ENCODE measurements around the gene CYP27A1.

CYP27A1 gene

DNA sequence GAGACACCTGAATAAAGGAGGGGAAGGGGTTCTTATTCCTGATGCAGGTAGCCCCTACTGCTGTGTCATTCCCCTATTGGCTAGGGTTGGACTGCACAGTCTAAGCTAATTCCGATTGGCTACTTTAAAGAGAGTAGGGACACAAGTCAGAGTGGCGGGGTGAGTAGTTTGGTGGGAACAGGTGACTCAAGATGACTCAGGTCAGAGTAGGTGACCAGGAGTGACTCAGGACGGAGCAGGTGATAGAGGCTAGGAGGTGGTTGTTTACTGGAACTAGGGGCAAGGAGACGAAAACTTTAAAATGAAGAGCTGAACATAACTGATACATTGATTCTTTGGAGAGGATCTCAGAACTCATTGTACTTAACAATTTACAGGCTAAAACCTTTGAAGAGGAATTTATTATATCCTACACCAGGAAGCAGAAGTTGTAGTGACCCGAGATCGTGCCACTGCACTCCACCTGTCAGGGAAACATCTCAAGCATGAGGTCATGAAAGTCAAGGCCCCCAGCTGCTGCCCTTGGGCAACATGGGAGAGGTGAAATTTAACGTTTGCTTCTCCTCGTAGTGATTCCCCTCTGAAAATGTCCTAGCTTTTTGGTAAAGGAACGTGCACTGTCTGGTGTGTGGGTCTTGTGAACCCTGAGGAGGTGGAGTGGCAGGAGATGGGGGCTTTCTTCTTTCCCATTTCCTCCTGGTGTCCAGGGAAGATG, 4.5 kb upstream of the CYP27A1 start:
- TF ChIP-seq, protein P1, sequence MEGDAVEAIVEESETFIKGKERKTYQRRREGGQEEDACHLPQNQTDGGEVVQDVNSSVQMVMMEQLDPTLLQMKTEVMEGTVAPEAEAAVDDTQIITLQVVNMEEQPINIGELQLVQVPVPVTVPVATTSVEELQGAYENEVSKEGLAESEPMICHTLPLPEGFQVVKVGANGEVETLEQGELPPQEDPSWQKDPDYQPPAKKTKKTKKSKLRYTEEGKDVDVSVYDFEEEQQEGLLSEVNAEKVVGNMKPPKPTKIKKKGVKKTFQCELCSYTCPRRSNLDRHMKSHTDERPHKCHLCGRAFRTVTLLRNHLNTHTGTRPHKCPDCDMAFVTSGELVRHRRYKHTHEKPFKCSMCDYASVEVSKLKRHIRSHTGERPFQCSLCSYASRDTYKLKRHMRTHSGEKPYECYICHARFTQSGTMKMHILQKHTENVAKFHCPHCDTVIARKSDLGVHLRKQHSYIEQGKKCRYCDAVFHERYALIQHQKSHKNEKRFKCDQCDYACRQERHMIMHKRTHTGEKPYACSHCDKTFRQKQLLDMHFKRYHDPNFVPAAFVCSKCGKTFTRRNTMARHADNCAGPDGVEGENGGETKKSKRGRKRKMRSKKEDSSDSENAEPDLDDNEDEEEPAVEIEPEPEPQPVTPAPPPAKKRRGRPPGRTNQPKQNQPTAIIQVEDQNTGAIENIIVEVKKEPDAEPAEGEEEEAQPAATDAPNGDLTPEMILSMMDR (IDR thresholded peaks at IDR 0.05; ENCODE audit: insufficient read depth, low read length, poor library complexity, severe bottlenecking), result no peak
- no peaks in the 10 kb centered on the region for H3K36me3 ChIP-seq (ENCODE audit: control insufficient read depth, insufficient read depth, low read length)
- H3K27me3 ChIP-seq (replicated peaks; ENCODE audit: control insufficient read depth, insufficient read depth, low read length), result no peaks in the 10 kb centered on the region
- no peak for DNase-seq (ENCODE audit: extremely low read depth, insufficient read length)
- H3K4me3 ChIP-seq (replicated peaks; ENCODE audit: low read depth, low read length), result no peak overlapping the region

GRCh38 chr2:218780046-218780445, 1.9 kb upstream of the CYP27A1 start:
- no peaks in the 10 kb centered on the region for H3K36me3 ChIP-seq (ENCODE audit: control insufficient read depth, insufficient read depth, low read length)
- no peak for DNase-seq (ENCODE audit: extremely low read depth, insufficient read length)
- TF ChIP-seq, protein P1 (IDR thresholded peaks at IDR 0.05; ENCODE audit: insufficient read depth, low read length, poor library complexity, severe bottlenecking), result no peak
- H3K4me3 ChIP-seq (replicated peaks; ENCODE audit: low read depth, low read length), result no peak overlapping the region
- H3K27me3 ChIP-seq (replicated peaks; ENCODE audit: control insufficient read depth, insufficient read depth, low read length), result no peaks in the 10 kb centered on the region

GRCh38 chr2:218780851-218781690, 876 bp upstream of the CYP27A1 start:
- H3K4me3 ChIP-seq (replicated peaks; ENCODE audit: low read depth, low read length), result no peak overlapping the region
- no peaks in the 10 kb centered on the region for H3K36me3 ChIP-seq (ENCODE audit: control insufficient read depth, insufficient read depth, low read length)
- H3K27me3 ChIP-seq (replicated peaks; ENCODE audit: control insufficient read depth, insufficient read depth, low read length), result no peaks in the 10 kb centered on the region
- TF ChIP-seq, protein P1 (IDR thresholded peaks at IDR 0.05; ENCODE audit: insufficient read depth, low read length, poor library complexity, severe bottlenecking), result no peak
- no peak for DNase-seq (ENCODE audit: extremely low read depth, insufficient read length)

DNA sequence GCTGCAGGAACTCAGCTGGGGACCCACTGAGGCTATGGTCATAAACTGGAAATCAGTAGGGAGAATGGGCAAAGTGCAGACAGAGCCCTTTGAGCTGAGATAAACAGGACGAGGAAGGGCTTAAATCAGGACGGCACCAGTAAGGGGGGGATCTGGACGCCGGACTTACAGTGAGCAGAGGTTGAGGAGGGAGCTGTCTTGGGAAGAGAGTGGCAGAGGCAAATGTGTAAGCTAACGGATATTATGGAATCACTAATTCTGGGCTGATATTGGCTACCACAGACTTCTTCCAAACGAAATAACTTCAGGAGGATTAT, 539 bp downstream of the CYP27A1 start:
- no peaks in the 10 kb centered on the region for H3K36me3 ChIP-seq (ENCODE audit: control insufficient read depth, insufficient read depth, low read length)
- H3K4me3 ChIP-seq (replicated peaks; ENCODE audit: low read depth, low read length), result no peak overlapping the region
- TF ChIP-seq, protein P1 (IDR thresholded peaks at IDR 0.05; ENCODE audit: insufficient read depth, low read length, poor library complexity, severe bottlenecking), result no peak
- DNase-seq (ENCODE audit: extremely low read depth, insufficient read length), result no peak
- no peaks in the 10 kb centered on the region for H3K27me3 ChIP-seq (replicated peaks; ENCODE audit: control insufficient read depth, insufficient read depth, low read length)

GRCh38 chr2:218783688-218784087, 1.7 kb downstream of the CYP27A1 start:
- no peak overlapping the region for H3K4me3 ChIP-seq (replicated peaks; ENCODE audit: low read depth, low read length)
- TF ChIP-seq, protein P1 (IDR thresholded peaks at IDR 0.05; ENCODE audit: insufficient read depth, low read length, poor library complexity, severe bottlenecking), result no peak
- DNase-seq (ENCODE audit: extremely low read depth, insufficient read length), result no peak
- H3K27me3 ChIP-seq (replicated peaks; ENCODE audit: control insufficient read depth, insufficient read depth, low read length), result no peaks in the 10 kb centered on the region
- H3K36me3 ChIP-seq (ENCODE audit: control insufficient read depth, insufficient read depth, low read length), result no peaks in the 10 kb centered on the region
